ENCODE measurements around the gene SPOCK3. TPM values are rescaled to one million over a fixed set of nuclear protein-coding genes. Genes with fewer than 3 reads are reported as not detected.
"Not testable (repeated sequence)": the region's sequence is repeated elsewhere in the genome, so short reads cannot be mapped to it uniquely, and the experiment has no call there.

Gene SPOCK3
- total RNA-seq, 2 experiments from 2014 or later: not detected

GRCh38 chr4:166723532-166724140 is 510.7 kb downstream of the SPOCK3 start:
- Mint-ChIP-seq H3K27ac (no peak overlapping the region), H3K27me3 (no peaks in the 10 kb centered on the region), H3K36me3 (ENCODE audit: low read depth) (no peaks in the 10 kb centered on the region), H3K9me3 (peaks cover 5% of the 10 kb centered on the region), H3K4me1 (ENCODE audit: low read depth) (no peaks in the 10 kb centered on the region), H3K4me3 (no peak overlapping the region)
- Histone ChIP-seq H3K36me3 (ENCODE audit: insufficient read depth, low read length) (no peaks in the 10 kb centered on the region), H3K9me3 (ENCODE audit: control insufficient read depth in 1 of 2, insufficient read depth in 1 of 2, low read length in 2 of 2) (no peaks in the 10 kb centered on the region), H3K27me3 (ENCODE audit: control insufficient read depth in 1 of 2, insufficient read depth in 2 of 2, low read length in 2 of 2) (no peaks in the 10 kb centered on the region), H3K27ac (ENCODE audit: low read depth in 1 of 2, low read length in 2 of 2) (no peak overlapping the region), H3K4me1 (ENCODE audit: insufficient read depth, low read length) (no peaks in the 10 kb centered on the region), H3K4me3 (ENCODE audit: low read length) (no peak overlapping the region)
- TF ChIP-seq, protein P1, sequence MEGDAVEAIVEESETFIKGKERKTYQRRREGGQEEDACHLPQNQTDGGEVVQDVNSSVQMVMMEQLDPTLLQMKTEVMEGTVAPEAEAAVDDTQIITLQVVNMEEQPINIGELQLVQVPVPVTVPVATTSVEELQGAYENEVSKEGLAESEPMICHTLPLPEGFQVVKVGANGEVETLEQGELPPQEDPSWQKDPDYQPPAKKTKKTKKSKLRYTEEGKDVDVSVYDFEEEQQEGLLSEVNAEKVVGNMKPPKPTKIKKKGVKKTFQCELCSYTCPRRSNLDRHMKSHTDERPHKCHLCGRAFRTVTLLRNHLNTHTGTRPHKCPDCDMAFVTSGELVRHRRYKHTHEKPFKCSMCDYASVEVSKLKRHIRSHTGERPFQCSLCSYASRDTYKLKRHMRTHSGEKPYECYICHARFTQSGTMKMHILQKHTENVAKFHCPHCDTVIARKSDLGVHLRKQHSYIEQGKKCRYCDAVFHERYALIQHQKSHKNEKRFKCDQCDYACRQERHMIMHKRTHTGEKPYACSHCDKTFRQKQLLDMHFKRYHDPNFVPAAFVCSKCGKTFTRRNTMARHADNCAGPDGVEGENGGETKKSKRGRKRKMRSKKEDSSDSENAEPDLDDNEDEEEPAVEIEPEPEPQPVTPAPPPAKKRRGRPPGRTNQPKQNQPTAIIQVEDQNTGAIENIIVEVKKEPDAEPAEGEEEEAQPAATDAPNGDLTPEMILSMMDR (IDR thresholded peaks at IDR 0.05): no peak
- intact Hi-C loops (cut with DNase I, micrococcal nuclease): no loop called here
- POLR2A ChIA-PET: no interaction called here
- DNase-seq (no peak), ATAC-seq (ENCODE audit: poor library complexity) (no peak)
- CTCF ChIA-PET: no interaction called here

GRCh38 chr4:166715748-166716713 is 518.3 kb downstream of the SPOCK3 start:
- DNase-seq; H3K4me1 ChIP-seq (ENCODE audit: insufficient read depth, low read length); H3K27me3 ChIP-seq (ENCODE audit: control insufficient read depth in 1 of 2, insufficient read depth in 2 of 2, low read length in 2 of 2); H3K9me3 ChIP-seq (ENCODE audit: control insufficient read depth in 1 of 2, insufficient read depth in 1 of 2, low read length in 2 of 2); ATAC-seq (ENCODE audit: poor library complexity); H3K4me3 Mint-ChIP-seq; H3K27ac ChIP-seq (ENCODE audit: low read depth in 1 of 2, low read length in 2 of 2); CTCF ChIA-PET; H3K27ac Mint-ChIP-seq; H3K36me3 ChIP-seq (ENCODE audit: insufficient read depth, low read length); H3K4me1 Mint-ChIP-seq (ENCODE audit: low read depth); H3K4me3 ChIP-seq (ENCODE audit: low read length); POLR2A ChIA-PET; H3K36me3 Mint-ChIP-seq (ENCODE audit: low read depth); H3K27me3 Mint-ChIP-seq; intact Hi-C loops (cut with DNase I, micrococcal nuclease): not testable (repeated sequence)
- peaks cover 13% of the 10 kb centered on the region for H3K9me3 Mint-ChIP-seq

GRCh38 chr4:166700592-166700991 is 533.7 kb downstream of the SPOCK3 start:
- Histone ChIP-seq H3K4me1 (ENCODE audit: insufficient read depth, low read length) (no peaks in the 10 kb centered on the region), H3K27me3 (ENCODE audit: control insufficient read depth in 1 of 2, insufficient read depth in 2 of 2, low read length in 2 of 2) (no peaks in the 10 kb centered on the region), H3K9me3 (ENCODE audit: control insufficient read depth in 1 of 2, insufficient read depth in 1 of 2, low read length in 2 of 2) (peaks cover 0 to 6% of the 10 kb centered on the region in 2 experiments), H3K27ac (ENCODE audit: low read depth in 1 of 2, low read length in 2 of 2) (no peak overlapping the region), H3K36me3 (ENCODE audit: insufficient read depth, low read length) (no peaks in the 10 kb centered on the region), H3K4me3 (ENCODE audit: low read length) (no peak overlapping the region)
- ChIA-PET CTCF (no interaction called here), POLR2A (no interaction called here)
- H3K4me1 Mint-ChIP-seq (ENCODE audit: low read depth): no peaks in the 10 kb centered on the region
- H3K27ac Mint-ChIP-seq: no peak overlapping the region
- no peaks in the 10 kb centered on the region for H3K36me3 Mint-ChIP-seq (ENCODE audit: low read depth)
- H3K4me3 Mint-ChIP-seq: no peak overlapping the region
- DNase-seq (no peak), ATAC-seq (ENCODE audit: poor library complexity) (no peak)
- H3K27me3 Mint-ChIP-seq: no peaks in the 10 kb centered on the region
- TF ChIP-seq, protein P1 (IDR thresholded peaks at IDR 0.05): no peak
- peaks cover 14% of the 10 kb centered on the region for H3K9me3 Mint-ChIP-seq
- intact Hi-C loops (cut with DNase I, micrococcal nuclease): no loop called here

Data from CD4-positive, alpha-beta T cell (primary cell).